T-helper 9 cell (primary cell): ENCODE data around the gene UTS2.

ENCODE experiments used
- DNase-seq: peaks from one replicate; pipeline ENCODE4 v3.0.0-alpha.2; 2020

The UTS2 gene

GRCh38 chr1:7862211-7863060, 9.6 kb upstream of the UTS2 start:
- DNase-seq: no peak

GRCh38 chr1:7861452-7861851, 8.6 kb upstream of the UTS2 start:
- no peak for DNase-seq

GRCh38 chr1:7860130-7860529, 7.3 kb upstream of the UTS2 start:
- DNase-seq: no peak

DNA sequence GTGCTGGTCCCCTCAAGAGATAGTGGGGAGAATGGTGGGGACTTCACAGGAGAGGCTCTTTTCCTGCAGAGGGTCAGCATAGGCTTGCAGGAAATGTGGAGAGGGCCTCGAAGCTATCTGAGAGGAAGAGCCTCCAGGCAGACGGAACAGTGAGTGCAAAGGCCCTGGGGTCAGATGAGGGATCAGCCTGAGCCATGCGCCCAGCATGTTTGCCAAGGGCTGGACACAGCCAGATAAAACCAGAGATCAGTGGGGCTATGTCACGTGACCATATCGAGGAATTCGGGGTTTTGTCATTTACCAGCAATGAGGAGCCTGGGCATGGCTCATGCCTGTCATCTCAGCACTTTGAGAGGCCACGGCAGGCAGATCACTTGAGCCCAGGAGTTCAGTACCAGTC, 6.5 kb upstream of the UTS2 start:
- no peak for DNase-seq

DNA sequence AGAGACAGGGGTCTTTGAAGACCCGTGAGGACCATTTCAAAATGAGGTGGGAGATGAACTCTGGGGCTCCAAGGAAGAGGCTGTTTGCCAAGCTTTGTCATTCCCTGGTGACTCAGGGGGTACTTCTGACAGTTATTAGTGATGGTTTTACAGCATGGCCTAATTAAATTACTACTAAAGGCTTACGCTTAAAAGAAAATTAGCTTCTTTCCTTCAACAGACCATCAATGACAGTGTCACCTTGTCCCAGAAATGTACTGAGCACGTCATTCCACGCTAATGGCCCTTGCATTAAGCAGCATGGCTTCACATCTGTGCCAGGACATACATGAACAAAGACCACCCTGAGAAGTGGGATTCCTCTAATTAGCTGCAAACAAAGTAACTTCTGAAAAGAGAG, 5.1 kb upstream of the UTS2 start:
- DNase-seq: no peak

DNA sequence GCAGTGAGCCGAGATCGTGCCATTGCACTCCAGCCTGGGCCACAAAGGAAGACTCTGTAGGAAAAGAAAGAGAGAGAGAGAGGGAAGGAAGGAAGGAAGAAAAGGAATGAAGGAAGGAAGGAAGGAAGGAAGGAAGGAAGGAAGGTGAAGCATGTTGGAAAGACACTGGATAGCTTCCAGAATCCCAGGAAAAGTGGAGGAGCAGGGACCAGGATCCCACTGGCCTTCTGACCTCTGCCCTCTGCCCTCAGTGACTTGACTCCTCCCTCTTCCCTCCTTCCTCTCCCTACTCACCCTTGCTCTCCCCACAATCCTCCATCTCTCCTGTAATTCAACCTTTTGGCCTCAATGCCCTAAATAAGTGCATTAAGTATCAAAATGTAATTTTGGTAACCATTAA, 4.1 kb upstream of the UTS2 start:
- no peak for DNase-seq

- no peak for DNase-seq
Measured at GRCh38 chr1:7856345-7856744, 3.5 kb upstream of the UTS2 start.

- DNase-seq: no peak
Measured at GRCh38 chr1:7853684-7854026, 790 bp upstream of the UTS2 start.

DNA sequence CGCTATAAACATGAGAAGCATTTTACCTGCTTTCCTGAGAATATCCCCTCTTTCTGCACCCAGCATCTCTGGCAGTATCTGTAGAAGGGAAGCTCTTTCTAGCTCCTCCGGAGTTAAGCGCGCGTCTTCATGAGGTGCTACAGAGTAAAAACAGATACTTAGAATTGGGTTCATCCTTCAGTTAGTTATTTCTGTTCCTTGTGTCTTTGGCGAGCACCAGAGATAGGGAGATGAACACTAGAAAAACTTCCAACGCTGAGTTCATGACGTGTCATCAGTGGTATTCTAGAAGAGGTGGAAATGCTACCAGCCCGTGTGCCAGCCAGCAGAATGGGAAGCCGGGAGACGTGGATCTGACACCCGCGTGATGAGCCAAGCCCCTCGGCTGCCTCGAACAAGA, 2.1 kb downstream of the UTS2 start:
- no peak for DNase-seq

GRCh38 chr1:7847599-7847998, 5.3 kb downstream of the UTS2 start:
- DNase-seq: no peak

DNA sequence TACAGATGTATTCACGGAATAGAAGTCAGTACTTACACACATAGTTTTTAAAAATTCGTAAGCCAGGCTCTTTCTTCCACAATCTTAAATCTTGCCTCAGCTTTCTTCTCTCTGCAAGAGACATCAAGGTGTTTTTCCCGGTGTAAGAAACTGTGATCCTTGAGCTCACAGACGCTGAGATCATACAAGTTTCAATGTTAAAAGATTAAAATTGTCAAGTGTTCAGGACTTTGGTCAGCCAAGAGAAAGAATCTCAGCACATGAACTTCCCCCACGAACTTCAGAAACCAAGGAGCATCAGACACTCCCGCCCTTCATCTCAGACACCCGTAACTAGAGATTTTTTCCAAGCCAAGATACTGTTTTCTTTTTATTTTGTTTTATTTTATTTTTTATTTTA, 6.2 kb downstream of the UTS2 start:
- no peak for DNase-seq

- DNase-seq: no peak
Measured at GRCh38 chr1:7845761-7846160, 7.1 kb downstream of the UTS2 start.

DNA sequence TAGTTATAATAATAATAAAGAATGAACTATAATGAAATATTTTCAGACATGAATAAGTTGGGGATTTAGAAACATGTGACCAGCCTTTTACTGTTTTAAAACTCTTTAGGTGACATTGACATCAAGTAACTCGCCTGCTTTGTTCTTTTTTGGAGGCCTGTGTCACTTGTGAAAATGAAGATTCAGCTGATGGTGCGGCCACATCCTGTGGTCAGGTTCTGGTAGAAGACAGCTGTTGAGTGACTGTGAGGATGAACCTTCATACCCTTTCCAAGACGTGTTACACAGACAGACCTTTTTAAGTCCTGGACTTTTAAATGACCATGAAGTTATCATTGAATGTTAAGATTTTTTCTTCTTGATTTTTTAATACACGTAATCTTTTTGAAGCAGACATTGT, 10.3 kb downstream of the UTS2 start:
- DNase-seq: no peak

- no peak for DNase-seq
Measured at GRCh38 chr1:7839526-7839925, 13.3 kb downstream of the UTS2 start.

DNA sequence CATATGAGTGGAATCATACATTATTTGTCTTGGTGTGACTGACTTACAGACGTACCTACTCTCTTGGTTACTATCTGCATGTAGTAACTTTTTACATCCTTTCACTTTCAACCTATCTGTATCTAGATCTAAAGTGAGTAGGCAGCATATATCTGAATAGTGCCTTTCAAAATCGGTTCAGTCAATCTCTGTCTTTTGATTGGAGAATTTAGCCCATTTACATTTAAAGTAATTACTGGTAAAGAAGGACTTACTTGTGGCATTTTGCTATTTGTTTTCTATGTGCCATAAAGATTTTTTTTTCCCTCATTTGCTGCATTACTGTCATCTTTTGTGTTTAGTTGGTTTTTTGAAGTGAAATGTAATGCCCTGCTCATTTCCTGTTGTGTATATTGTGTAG, 14.2 kb downstream of the UTS2 start:
- no peak for DNase-seq

GRCh38 chr1:7833035-7833434, 19.8 kb downstream of the UTS2 start:
- no peak for DNase-seq

- DNase-seq: no peak
Measured at GRCh38 chr1:7831458-7831857, 21.4 kb downstream of the UTS2 start.

GRCh38 chr1:7827126-7827955, 25.5 kb downstream of the UTS2 start:
- no peak for DNase-seq

- DNase-seq: no peak
Measured at GRCh38 chr1:7826363-7826762, 26.5 kb downstream of the UTS2 start.

DNA sequence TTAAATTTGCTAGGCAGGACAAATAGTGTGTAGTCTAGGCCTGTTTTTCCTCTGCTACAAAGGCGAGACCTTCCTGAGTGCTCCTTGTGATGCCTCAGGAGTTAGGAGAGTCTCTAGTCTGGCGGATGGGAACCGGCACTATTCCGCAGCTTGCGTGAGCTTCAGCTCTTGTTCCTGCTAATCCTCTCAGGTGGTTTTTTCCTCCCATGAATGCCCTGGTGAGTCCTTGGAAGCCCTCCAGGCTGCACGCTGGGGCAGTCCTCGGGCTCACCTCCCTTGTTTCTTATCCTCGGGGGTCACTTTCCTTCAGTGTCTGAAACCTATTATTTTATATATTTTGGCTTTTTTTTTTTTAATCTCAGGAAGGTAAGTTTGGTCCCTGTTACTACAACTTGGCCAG, 28.2 kb downstream of the UTS2 start:
- no peak for DNase-seq

- DNase-seq: no peak
Measured at GRCh38 chr1:7821282-7821681, 31.6 kb downstream of the UTS2 start.

GRCh38 chr1:7813677-7814373, 39.0 kb downstream of the UTS2 start:
- no peak for DNase-seq

DNA sequence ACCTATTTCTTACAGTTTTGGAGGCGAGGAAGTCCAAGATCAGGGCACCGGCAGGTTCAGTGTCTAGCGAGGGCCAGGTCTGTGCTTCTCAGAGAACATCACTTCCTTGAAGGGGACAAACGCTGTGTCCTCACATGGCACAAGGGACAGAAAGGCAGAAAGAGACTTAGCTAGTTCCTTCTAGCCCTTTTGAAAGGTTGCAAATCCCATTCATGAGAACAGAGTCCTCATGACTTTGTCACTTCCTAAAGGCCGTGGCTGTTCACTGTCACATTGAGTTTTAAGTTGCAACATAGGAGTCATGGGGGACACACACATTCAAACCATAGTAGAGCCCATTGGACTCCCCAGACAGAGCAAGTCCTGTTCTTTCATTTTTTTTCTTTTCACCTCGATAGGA, 41.4 kb downstream of the UTS2 start:
- DNase-seq: no peak

DNA sequence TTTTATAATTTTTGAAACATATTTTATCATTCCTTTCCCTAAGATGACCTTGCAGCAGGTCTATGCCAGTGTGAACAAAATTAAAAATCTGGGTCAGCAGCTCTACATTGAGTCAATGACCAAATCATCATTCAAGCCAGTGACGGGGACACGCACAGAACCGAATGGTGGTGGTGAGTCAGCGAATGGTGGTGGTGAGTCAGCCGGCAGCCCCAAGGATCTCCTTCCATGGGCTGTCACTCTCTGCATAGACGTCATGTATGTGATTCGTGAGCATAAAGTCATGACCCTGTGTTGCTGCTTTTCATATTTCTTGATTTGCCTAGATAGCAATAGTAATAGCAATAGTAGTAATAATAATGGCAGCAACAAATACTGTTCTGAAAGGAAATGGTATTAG, 42.5 kb downstream of the UTS2 start:
- DNase-seq: no peak
